Smooth muscle cell (in vitro differentiated cells): ENCODE results near the gene GRHPR. TPM values are rescaled to one million over a fixed set of nuclear protein-coding genes. Genes with fewer than 3 reads are reported as not detected.
"Not testable (repeated sequence)": the region's sequence is repeated elsewhere in the genome, so short reads cannot be mapped to it uniquely, and the experiment has no call there.

ENCODE experiments used
- DNase-seq: peaks from one replicate; lab custom pipeline; 2025; ENCODE audit not compliant: unreplicated experiment; lab: John Stamatoyannopoulos, UW
- H2AFZ ChIP-seq: fragments of 200-600 bp; sonication (generic); 2 replicates; pipeline ENCODE4 v1.6.0; 2016; ENCODE audit warnings: antibody characterized with exemption, low read depth, mild to moderate bottlenecking
- H3F3A ChIP-seq: fragments of 200-600 bp; sonication (generic); 2 replicates; pipeline ENCODE4 v1.6.0; 2017; ENCODE audit warnings: antibody characterized with exemption, low read depth
- H3K27ac ChIP-seq: fragments of 200-600 bp; sonication (generic); 2 replicates; pipeline ENCODE4 v1.5.1; 2016; ENCODE audit warnings: low read depth, mild to moderate bottlenecking
- H3K27me3 ChIP-seq: fragments of 200-600 bp; sonication (generic); 2 replicates; pipeline ENCODE4 v1.6.1; 2016; ENCODE audit warnings: low read depth, mild to moderate bottlenecking
- H3K36me3 ChIP-seq: fragments of 200-600 bp; sonication (generic); 2 replicates; pipeline ENCODE4 v1.5.1; 2016; ENCODE audit warnings: low read depth
- H3K4me1 ChIP-seq: fragments of 200-600 bp; sonication (generic); 2 replicates; pipeline ENCODE4 v1.5.1; 2016; ENCODE audit warnings: low read depth
- H3K4me2 ChIP-seq: fragments of 200-600 bp; sonication (generic); 2 replicates; pipeline ENCODE4 v1.6.0; 2016; ENCODE audit warnings: mild to moderate bottlenecking
- H3K4me3 ChIP-seq: fragments of 200-600 bp; sonication (generic); 2 replicates; pipeline ENCODE4 v1.5.1; 2016; ENCODE audit warnings: mild to moderate bottlenecking
- H3K79me2 ChIP-seq: fragments of 200-600 bp; sonication (generic); 2 replicates; pipeline ENCODE4 v1.6.0; 2016; ENCODE audit warnings: low read depth, mild to moderate bottlenecking
- H3K9ac ChIP-seq: fragments of 200-600 bp; sonication (generic); 2 replicates; pipeline ENCODE4 v1.6.0; 2016; ENCODE audit warnings: low read depth
- H3K9me3 ChIP-seq: fragments of 200-600 bp; sonication (generic); replicated peaks from 2 replicates; pipeline ENCODE4 v1.5.1; 2016; ENCODE audit warnings: low read depth
- H4K20me1 ChIP-seq: fragments of 200-600 bp; sonication (generic); 2 replicates; pipeline ENCODE4 v1.6.0; 2016; ENCODE audit warnings: low read depth
- WGBS: methylation state at CpG from one replicate; pipeline ENCODE4 v1.1.7; 2016; ENCODE audit warnings: low lambda C conversion rate; 5-methylcytosine and 5-hydroxymethylcytosine counted together
- polyA plus RNA-seq: library from polyadenylated mRNA; unstranded; fragments of >200 nt; fragmentation: Nextera tagmentation; extraction: Ambion mirVana; gene quantifications from 2 replicates; pipeline ENCODE4 v1.2.1, GENCODE V29; 2016
- total RNA-seq: library from RNA; depleted of rRNA; stranded (reverse); fragments of >200 nt; gene quantifications from 2 replicates; pipeline ENCODE4 v1.2.3, GENCODE V29; 2014
- TF ChIP-seq, protein P1 (sequence below): fragments of 200-600 bp; sonication (generic); IDR thresholded peaks from 2 replicates; pipeline ENCODE4 v1.5.1; 2017; ENCODE audit warnings: borderline replicate concordance, mild to moderate bottlenecking, antibody characterized with exemption; ENCODE audit not compliant: insufficient read depth, poor library complexity, severe bottlenecking

The GRHPR gene
- total and polyA plus RNA-seq, 2 experiments from 2014 or later = 89.3 to 128 TPM

DNA sequence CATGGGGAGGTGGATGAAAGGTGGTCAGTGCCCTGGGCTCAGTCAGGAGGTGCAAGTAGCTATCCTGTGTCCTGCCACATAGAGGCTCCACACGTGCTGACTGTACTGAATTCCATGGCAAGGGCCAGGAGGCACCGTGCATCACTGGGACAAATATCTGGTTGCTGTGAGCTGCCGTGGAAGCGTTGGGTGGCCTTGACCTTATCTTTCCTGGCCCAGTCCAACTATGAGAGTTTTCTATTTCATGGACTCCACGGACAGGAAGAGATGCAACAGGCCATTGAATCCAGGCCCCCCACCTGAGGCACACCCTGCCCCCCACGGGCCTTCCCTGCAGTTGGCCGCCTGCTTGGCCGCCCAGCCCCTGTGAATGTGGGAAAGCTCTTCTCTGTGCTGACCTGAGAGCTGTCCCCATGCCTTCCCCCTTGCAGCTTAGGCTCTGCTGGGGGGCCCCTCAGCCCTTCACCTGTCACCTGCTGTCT lies 1.7 kb downstream of the GRHPR start:
- Histone ChIP-seq H3K4me3 (no peak overlapping the region), H3K9me3 (no peaks in the 10 kb centered on the region), H3K27me3 (no peaks in the 10 kb centered on the region), H3K79me2 (peaks cover 31% of the 10 kb centered on the region), H3K9ac (no peak overlapping the region), H3K4me2 (peak overlapping the region; percentile 95), H3K27ac (no peak overlapping the region), H3F3A (no peaks in the 10 kb centered on the region), H4K20me1 (peaks cover 27% of the 10 kb centered on the region), H3K4me1 (peaks cover 19% of the 10 kb centered on the region), H3K36me3 (no peaks in the 10 kb centered on the region), H2AFZ (no peak overlapping the region)
- TF ChIP-seq, protein P1, sequence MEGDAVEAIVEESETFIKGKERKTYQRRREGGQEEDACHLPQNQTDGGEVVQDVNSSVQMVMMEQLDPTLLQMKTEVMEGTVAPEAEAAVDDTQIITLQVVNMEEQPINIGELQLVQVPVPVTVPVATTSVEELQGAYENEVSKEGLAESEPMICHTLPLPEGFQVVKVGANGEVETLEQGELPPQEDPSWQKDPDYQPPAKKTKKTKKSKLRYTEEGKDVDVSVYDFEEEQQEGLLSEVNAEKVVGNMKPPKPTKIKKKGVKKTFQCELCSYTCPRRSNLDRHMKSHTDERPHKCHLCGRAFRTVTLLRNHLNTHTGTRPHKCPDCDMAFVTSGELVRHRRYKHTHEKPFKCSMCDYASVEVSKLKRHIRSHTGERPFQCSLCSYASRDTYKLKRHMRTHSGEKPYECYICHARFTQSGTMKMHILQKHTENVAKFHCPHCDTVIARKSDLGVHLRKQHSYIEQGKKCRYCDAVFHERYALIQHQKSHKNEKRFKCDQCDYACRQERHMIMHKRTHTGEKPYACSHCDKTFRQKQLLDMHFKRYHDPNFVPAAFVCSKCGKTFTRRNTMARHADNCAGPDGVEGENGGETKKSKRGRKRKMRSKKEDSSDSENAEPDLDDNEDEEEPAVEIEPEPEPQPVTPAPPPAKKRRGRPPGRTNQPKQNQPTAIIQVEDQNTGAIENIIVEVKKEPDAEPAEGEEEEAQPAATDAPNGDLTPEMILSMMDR = no peak
- WGBS = 89% methylated on average over 8 of the region's 8 CpGs
- no peak for DNase-seq

DNA sequence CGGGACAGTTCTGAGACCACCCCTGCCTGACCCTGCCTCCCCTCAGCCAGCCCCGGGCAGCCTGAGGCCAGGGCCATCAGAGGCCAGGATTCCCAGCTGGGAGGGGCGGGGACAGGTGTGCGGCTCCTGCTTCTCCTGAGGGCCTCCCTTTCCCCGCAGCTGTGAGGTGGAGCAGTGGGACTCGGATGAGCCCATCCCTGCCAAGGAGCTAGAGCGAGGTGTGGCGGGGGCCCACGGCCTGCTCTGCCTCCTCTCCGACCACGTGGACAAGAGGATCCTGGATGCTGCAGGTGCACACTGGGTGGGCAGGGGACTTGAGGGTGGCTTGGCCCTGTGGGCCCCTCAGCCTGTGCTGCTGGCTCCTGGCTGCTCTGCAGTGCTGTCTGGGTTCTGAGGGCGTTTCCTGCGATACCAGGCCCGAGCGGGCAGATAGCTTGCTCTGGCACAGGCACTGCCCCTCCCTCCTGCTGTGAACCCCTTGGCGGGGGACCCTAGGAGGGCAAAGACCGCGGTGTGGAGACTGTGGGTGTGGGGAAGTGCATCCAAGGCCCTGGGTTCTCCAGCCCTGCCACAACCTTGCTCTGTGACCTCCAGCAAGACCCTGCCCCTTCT lies 2.3 kb downstream of the GRHPR start:
- no peaks in the 10 kb centered on the region for H3F3A ChIP-seq
- peaks cover 31% of the 10 kb centered on the region for H3K79me2 ChIP-seq
- H3K9ac ChIP-seq = no peak overlapping the region
- H3K4me2 ChIP-seq = no peak overlapping the region
- H3K9me3 ChIP-seq = no peaks in the 10 kb centered on the region
- peaks cover 19% of the 10 kb centered on the region for H3K4me1 ChIP-seq
- H2AFZ ChIP-seq = no peak overlapping the region
- TF ChIP-seq, protein P1 = no peak
- H3K27ac ChIP-seq = no peak overlapping the region
- peaks cover 27% of the 10 kb centered on the region for H4K20me1 ChIP-seq
- no peak for DNase-seq
- H3K27me3 ChIP-seq = no peaks in the 10 kb centered on the region
- no peak overlapping the region for H3K4me3 ChIP-seq
- 95% methylated on average over 18 of the region's 18 CpGs for WGBS
- no peaks in the 10 kb centered on the region for H3K36me3 ChIP-seq

DNA sequence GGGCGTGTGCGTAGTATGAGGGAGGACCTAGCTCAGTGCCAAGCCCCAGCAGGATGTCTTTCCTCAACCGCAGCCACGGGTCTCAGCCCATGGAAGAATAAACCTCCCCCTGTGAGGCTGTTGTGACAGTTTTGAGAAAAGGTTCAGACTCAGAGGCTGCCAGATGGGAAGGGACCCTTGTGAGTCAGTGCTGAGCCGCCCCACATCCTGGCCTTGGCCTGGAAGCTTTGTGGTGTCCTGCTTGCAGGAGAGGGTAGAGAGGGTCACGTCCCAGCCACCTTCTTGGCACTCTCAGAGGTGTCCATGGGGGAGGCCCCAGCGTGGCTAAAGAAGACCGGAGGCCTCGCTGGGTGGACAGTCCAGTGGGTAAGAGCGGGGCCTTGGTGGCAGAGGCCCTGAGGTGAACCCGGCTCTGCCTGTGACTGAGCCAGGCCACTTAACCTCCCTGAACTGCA lies 2.8 kb downstream of the GRHPR start:
- H3K9ac ChIP-seq = no peak overlapping the region
- H3K27me3 ChIP-seq = no peaks in the 10 kb centered on the region
- TF ChIP-seq, protein P1 = no peak
- no peaks in the 10 kb centered on the region for H3K36me3 ChIP-seq
- no peaks in the 10 kb centered on the region for H3K9me3 ChIP-seq
- H3K4me3 ChIP-seq = no peak overlapping the region
- peaks cover 29% of the 10 kb centered on the region for H4K20me1 ChIP-seq
- DNase-seq = no peak
- WGBS = 95% methylated on average over 11 of the region's 11 CpGs
- H3K4me2 ChIP-seq = no peak overlapping the region
- H3K27ac ChIP-seq = no peak overlapping the region
- H3F3A ChIP-seq = no peaks in the 10 kb centered on the region
- no peak overlapping the region for H2AFZ ChIP-seq
- peaks cover 19% of the 10 kb centered on the region for H3K4me1 ChIP-seq
- H3K79me2 ChIP-seq = peaks cover 31% of the 10 kb centered on the region

DNA sequence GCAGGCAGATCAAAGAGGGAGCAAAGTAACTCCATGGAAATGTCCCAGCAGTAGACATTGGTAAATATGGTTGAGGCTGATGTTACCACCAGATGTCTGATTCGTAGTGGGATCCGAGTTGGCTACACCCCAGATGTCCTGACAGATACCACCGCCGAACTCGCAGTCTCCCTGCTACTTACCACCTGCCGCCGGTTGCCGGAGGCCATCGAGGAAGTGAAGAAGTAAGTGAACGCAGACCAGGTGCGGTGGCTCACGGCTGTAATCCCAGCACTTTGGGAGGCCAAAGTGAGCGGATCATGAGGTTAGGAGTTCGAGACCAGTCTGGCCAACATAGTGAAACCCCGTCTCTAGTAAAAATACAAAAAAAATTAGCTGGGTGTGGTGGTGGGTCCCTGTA lies 3.9 kb downstream of the GRHPR start:
- H3K4me2 ChIP-seq, H3K27ac ChIP-seq, H2AFZ ChIP-seq, H3K36me3 ChIP-seq, H3F3A ChIP-seq, H3K27me3 ChIP-seq, H3K4me3 ChIP-seq, H3K9ac ChIP-seq, H3K9me3 ChIP-seq, DNase-seq: not testable (repeated sequence)
- Histone ChIP-seq H3K79me2 (peaks cover 31% of the 10 kb centered on the region), H3K4me1 (peaks cover 19% of the 10 kb centered on the region), H4K20me1 (peaks cover 30% of the 10 kb centered on the region)
- WGBS = 97% methylated on average over 15 of the region's 15 CpGs
